ENCODE data around the gene LIMS2. TPM values are rescaled to one million over a fixed set of nuclear protein-coding genes. Genes with fewer than 3 reads are reported as not detected.

LIMS2 gene
- total RNA-seq, 6 experiments from 2014 or later, result 47.8 to 65.0 (median 59.1) TPM

DNA sequence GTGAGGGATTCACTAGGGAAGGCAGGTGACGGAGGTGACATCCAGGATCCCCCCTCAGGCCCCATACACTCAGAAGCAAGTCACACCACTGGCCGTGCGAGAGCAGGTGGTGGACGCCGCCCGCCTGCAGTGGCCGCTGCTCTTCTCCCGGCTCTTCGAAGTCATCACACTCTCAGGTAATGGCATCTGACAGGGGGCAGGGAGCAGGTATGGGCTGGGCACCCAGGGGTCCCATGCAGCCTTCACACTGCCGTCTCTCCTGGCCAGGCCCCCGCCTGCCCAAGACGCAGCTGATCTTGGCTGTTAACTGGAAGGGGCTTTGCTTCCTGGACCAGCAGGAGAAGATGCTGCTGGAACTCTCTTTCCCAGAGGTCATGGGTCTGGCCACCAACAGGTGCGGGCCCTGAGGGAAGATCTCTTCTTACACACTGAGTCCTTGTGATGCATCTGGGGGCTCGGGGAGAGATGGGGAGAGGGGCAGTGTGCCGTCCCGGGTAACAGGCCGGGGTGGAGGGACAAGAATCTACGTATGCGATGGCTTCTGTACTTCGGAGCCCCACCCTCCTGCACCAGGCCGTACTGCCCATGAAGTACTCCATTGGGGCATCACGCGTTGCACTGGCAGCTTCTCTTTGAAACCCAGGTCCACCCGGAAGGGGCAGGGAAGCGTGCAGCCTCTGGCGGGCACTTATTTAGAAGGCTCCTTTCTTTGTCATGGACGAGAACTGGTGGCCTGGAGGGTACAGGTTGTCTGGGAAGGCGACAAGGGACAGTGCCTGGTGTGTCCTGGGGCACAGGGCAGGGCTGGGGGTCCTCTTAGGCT, 48.2 kb downstream of the LIMS2 start:
- Mint-ChIP-seq H3K27ac (no peak overlapping the region), H3K27me3 (ENCODE audit: insufficient read depth) (peaks cover 6% of the 10 kb centered on the region), H3K4me3 (no peak overlapping the region), H3K36me3 (ENCODE audit: low read depth) (peaks cover 5% of the 10 kb centered on the region; the same call in 1 of the 2 replicates), H3K9me3 (no peaks in the 10 kb centered on the region), H3K4me1 (ENCODE audit: low read depth) (peaks cover 21% of the 10 kb centered on the region)
- DNase-seq, result no peak
- TF ChIP-seq, protein P1, sequence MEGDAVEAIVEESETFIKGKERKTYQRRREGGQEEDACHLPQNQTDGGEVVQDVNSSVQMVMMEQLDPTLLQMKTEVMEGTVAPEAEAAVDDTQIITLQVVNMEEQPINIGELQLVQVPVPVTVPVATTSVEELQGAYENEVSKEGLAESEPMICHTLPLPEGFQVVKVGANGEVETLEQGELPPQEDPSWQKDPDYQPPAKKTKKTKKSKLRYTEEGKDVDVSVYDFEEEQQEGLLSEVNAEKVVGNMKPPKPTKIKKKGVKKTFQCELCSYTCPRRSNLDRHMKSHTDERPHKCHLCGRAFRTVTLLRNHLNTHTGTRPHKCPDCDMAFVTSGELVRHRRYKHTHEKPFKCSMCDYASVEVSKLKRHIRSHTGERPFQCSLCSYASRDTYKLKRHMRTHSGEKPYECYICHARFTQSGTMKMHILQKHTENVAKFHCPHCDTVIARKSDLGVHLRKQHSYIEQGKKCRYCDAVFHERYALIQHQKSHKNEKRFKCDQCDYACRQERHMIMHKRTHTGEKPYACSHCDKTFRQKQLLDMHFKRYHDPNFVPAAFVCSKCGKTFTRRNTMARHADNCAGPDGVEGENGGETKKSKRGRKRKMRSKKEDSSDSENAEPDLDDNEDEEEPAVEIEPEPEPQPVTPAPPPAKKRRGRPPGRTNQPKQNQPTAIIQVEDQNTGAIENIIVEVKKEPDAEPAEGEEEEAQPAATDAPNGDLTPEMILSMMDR (IDR thresholded peaks at IDR 0.05), result no peak

DNA sequence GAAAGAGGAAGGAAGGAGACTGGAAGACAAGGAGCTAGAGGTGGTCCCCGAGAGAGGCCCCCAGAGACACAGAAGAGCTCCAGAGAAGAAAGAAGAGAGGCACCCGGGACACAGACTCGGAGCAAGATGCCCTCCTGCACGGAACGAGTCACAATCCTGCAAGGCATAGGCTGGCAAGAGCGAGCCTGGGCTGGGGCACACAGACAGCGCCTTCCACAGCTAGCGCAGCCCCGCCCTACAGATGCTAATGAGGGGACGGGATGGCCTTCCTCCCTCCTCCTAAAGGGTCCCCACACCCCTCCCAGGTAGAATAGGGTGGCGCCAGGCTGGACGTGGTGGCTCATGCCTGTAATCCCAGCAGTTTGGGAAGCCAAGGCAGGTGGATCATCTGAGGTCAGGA, 49.2 kb downstream of the LIMS2 start:
- H3K4me1 Mint-ChIP-seq (ENCODE audit: low read depth), result peaks cover 26% of the 10 kb centered on the region
- TF ChIP-seq, protein P1 (IDR thresholded peaks at IDR 0.05), result no peak
- DNase-seq, result no peak
- H3K27me3 Mint-ChIP-seq (ENCODE audit: insufficient read depth), result peaks cover 5% of the 10 kb centered on the region
- H3K4me3 Mint-ChIP-seq, result no peak overlapping the region
- H3K36me3 Mint-ChIP-seq (ENCODE audit: low read depth), result peaks cover 5% of the 10 kb centered on the region; the same call in 1 of the 2 replicates
- no peak overlapping the region; the same call in 1 of the 2 replicates for H3K27ac Mint-ChIP-seq
- no peaks in the 10 kb centered on the region for H3K9me3 Mint-ChIP-seq

DNA sequence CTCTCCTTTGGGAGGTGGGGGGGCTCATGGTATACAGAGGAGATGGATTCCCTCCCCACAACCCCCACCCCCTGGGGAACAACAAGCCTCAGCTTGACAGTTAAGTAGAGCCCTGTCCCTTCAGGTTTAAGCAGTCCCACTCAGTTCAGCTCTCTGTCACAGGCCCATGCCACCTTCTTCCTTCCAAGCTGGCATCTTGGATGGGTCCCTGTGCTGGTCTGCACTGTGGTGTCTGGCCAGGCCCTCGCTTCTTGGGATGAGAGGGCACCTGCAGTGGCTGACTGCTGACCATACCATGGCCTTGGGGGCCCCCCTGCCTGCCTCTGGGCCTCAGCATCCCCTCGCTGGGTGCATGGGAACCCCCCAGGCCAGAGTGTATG, 49.8 kb downstream of the LIMS2 start:
- Mint-ChIP-seq H3K4me3 (no peak overlapping the region), H3K27ac (no peak overlapping the region), H3K36me3 (ENCODE audit: low read depth) (peaks cover 5% of the 10 kb centered on the region; the same call in 1 of the 2 replicates), H3K9me3 (no peaks in the 10 kb centered on the region), H3K4me1 (ENCODE audit: low read depth) (peaks cover 26% of the 10 kb centered on the region), H3K27me3 (ENCODE audit: insufficient read depth) (peaks cover 3% of the 10 kb centered on the region)
- no peak for DNase-seq
- TF ChIP-seq, protein P1 (IDR thresholded peaks at IDR 0.05), result no peak

DNA sequence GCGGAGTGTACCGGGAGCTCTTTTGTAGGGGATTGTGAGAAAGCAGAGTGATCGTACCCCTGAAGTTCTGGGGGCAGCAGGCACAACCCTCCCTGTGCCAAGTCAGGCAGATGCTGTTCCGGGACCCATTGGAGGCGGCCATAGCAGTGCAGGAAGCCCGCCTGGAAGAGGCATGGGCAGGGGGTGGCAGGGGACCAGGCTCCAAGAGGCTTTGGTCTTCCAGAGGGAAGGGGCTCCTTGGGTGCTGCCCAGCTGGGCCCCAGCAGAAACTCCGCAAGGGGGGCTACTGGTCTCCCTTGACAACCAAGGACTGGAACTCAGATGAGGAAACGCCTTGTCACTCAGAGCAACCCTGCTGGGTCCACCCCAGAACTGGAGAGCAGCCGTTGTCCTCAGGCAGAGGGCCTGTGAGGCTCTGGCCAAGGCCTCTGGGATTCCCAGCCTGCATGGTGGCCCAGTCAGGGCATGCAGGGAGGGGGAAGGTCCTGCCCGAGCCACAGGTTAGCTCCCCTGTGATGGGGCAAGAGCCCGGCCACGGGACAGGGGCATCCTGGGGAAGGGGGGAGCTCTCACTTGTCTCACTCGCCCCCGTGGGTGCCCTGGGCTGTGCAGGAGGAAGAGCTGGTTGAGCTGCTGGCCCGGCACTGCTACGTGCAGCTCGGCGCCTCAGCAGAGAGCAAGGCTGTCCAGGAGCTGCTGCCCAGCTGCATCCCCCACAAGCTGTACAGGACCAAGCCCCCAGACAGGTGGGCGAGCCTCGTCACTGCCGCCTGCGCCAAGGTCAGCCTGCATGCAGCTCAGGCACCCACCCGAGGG, 50.4 kb downstream of the LIMS2 start:
- Mint-ChIP-seq H3K27ac (no peak overlapping the region), H3K9me3 (no peaks in the 10 kb centered on the region), H3K4me3 (no peak overlapping the region)

DNA sequence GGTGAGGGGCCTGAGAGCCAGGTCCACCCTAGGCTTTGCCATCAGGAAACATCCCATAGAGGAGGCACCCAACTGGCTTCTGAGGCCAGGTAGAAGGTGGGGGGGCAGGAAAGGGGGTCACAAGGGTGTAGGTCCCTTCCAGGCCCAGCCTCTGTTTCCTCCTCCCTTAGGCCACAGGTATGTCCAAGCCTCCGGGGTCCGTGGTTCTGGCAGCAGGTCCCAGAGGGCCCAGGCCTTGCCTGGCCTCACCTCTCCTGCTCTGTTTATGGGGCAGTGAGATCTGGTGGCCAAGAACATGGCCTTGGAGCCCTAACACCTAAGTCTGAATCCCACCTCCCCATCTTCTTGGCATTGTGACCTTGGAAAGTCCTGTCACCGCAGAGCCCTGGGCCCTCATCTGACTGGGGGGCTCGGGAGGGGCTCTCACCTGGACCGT, 51.0 kb downstream of the LIMS2 start:
- TF ChIP-seq, protein P1 (IDR thresholded peaks at IDR 0.05), result no peak
- Mint-ChIP-seq H3K36me3 (ENCODE audit: low read depth) (peaks cover 5% of the 10 kb centered on the region; the same call in 1 of the 2 replicates), H3K27ac (0 out of 2 replicates have a peak overlapping the region, but pooled peaks have one; percentile 31), H3K27me3 (ENCODE audit: insufficient read depth) (peaks cover 3% of the 10 kb centered on the region), H3K4me3 (no peak overlapping the region), H3K9me3 (no peaks in the 10 kb centered on the region), H3K4me1 (ENCODE audit: low read depth) (peaks cover 34% of the 10 kb centered on the region)
- no peak for DNase-seq

More for the DNA sequence above, 50.4 kb downstream of the LIMS2 start:
- TF ChIP-seq, protein P1 (IDR thresholded peaks at IDR 0.05), result no peak
- Mint-ChIP-seq H3K4me1 (ENCODE audit: low read depth) (peaks cover 28% of the 10 kb centered on the region), H3K36me3 (ENCODE audit: low read depth) (peaks cover 5% of the 10 kb centered on the region; the same call in 1 of the 2 replicates), H3K27me3 (ENCODE audit: insufficient read depth) (peaks cover 3% of the 10 kb centered on the region)
- no peak for DNase-seq
